ENCODE measurements around the gene PCBP3.

- TF ChIP-seq CTCF (IDR thresholded peaks at IDR 0.05; ENCODE audit: borderline replicate concordance, extremely low read depth, low read length, poor library complexity, severe bottlenecking) (no peak), EZH2 (IDR thresholded peaks at IDR 0.05; ENCODE audit: borderline replicate concordance, low read depth, low read length, severe bottlenecking) (no peak)
Observed at GRCh38 chr21:45917241-45917640, 273.7 kb downstream of the PCBP3 start.
